Endothelial cell of umbilical vein (primary cell): ENCODE measurements around the gene FYN. TPM values are rescaled to one million over a fixed set of nuclear protein-coding genes. Genes with fewer than 3 reads are reported as not detected.

Experiments used
- BruUV-seq: library from RNA; stranded (reverse); fragments of 400-500 nt; replicated peaks from 2 replicates; lab custom pipeline; 2021; lab: Mats Ljungman, UMichigan
- CTCF ChIA-PET: fragments of 300-600, 350-600 bp; sonication (Branson Sonifier 250); formaldehyde crosslinking; loops from one replicate; lab custom pipeline; 2021; ENCODE audit warnings: antibody characterized with exemption, inconsistent platforms; lab: Charles Lee
- POLR2A ChIA-PET: fragments of 300-600, 350-600 bp; sonication (Branson Sonifier 250); formaldehyde crosslinking; loops from one replicate; lab custom pipeline; 2021; ENCODE audit warnings: antibody characterized with exemption, inconsistent platforms; lab: Charles Lee
- DNase-seq: peaks from one replicate; pipeline ENCODE4 v3.0.0-alpha.2; 2011; ENCODE audit warnings: low read depth, low spot score
- FAIRE-seq: peaks from 2 replicates; lab custom pipeline; 2011; peaks lifted over from hg19 to GRCh38; lab: Jason Lieb, UNC
- H2AFZ ChIP-seq: 2 replicates; pipeline ENCODE4 v1.6.0; 2012; ENCODE audit warnings: low read depth, low read length, control low read depth, inconsistent platforms
- H3K27ac ChIP-seq: 2 replicates; pipeline ENCODE4 v1.5.1; 2011; ENCODE audit warnings: low read depth, mild to moderate bottlenecking, control low read depth, low read length, moderate library complexity; ENCODE audit not compliant: insufficient read depth
- H3K27me3 ChIP-seq, 2 experiments: 2 replicates each; pipeline versions ENCODE4 v1.6.0 to v1.6.1; 2011; ENCODE audit warnings: low read length in 2 of 2, mixed read lengths in 1 of 2; ENCODE audit not compliant: control insufficient read depth in 2 of 2, insufficient read depth in 2 of 2
- H3K36me3 ChIP-seq, 2 experiments: 2 replicates in 1 of 2; 3 replicates in 1 of 2; pipeline ENCODE4 v1.5.1; 2011; ENCODE audit warnings: low read length in 2 of 2, mild to moderate bottlenecking in 1 of 2, moderate library complexity in 1 of 2; ENCODE audit not compliant: control insufficient read depth in 2 of 2, insufficient read depth in 2 of 2; ENCODE audit errors: extremely low read depth in 1 of 2
- H3K4me1 ChIP-seq: 3 replicates; pipeline ENCODE4 v1.5.1; 2011; ENCODE audit warnings: mild to moderate bottlenecking, low read length; ENCODE audit not compliant: control insufficient read depth, insufficient read depth; ENCODE audit errors: extremely low read depth
- H3K4me2 ChIP-seq: 2 replicates; pipeline ENCODE4 v1.6.1; 2011; ENCODE audit warnings: low read length, control low read depth, mixed read lengths; ENCODE audit not compliant: insufficient read depth
- H3K4me3 ChIP-seq, 3 experiments: fragments of 200-600 bp in 1 of 3; sonication (generic), shearing (Covaris generic) in 1 of 3; replicated peaks in 1 of 3; 2 replicates each; pipeline ENCODE4 v1.5.1; 2011 to 2016; ENCODE audit warnings: control low read depth in 3 of 3, low read length in 3 of 3, mild to moderate bottlenecking in 2 of 3, inconsistent platforms in 1 of 3, low read depth in 1 of 3, moderate library complexity in 1 of 3; ENCODE audit not compliant: insufficient read depth in 1 of 3
- H3K79me2 ChIP-seq: 2 replicates; pipeline ENCODE4 v1.6.0; 2012; ENCODE audit warnings: low read length, inconsistent platforms; ENCODE audit not compliant: control insufficient read depth, insufficient read depth
- H3K9ac ChIP-seq: replicated peaks from 2 replicates; pipeline ENCODE3; 2011; ENCODE audit warnings: low read length, control low read depth; ENCODE audit not compliant: insufficient read depth; ENCODE audit errors: extremely low read depth
- H3K9me1 ChIP-seq: replicated peaks from 3 replicates; pipeline ENCODE4 v1.6.0; 2011; ENCODE audit warnings: mild to moderate bottlenecking, low read length; ENCODE audit not compliant: control insufficient read depth, insufficient read depth; ENCODE audit errors: extremely low read depth
- H3K9me3 ChIP-seq: replicated peaks from 2 replicates; pipeline ENCODE4 v1.5.1; 2012; ENCODE audit warnings: low read length, inconsistent platforms; ENCODE audit not compliant: control insufficient read depth, insufficient read depth
- H4K20me1 ChIP-seq: replicated peaks from 2 replicates; pipeline ENCODE3; 2011; ENCODE audit warnings: mild to moderate bottlenecking, low read length; ENCODE audit not compliant: control insufficient read depth, insufficient read depth; ENCODE audit errors: extremely low read depth
- EZH2 ChIP-seq: IDR thresholded peaks from 2 replicates; pipeline ENCODE4 v1.6.1; 2012; ENCODE audit warnings: borderline replicate concordance, low read depth, mild to moderate bottlenecking, moderate library complexity, low read length, inconsistent platforms; ENCODE audit not compliant: severe bottlenecking
- FOS ChIP-seq: IDR thresholded peaks from 2 replicates; pipeline ENCODE4 v1.6.1; 2011; ENCODE audit warnings: mild to moderate bottlenecking, low read length, moderate library complexity, borderline replicate concordance; ENCODE audit not compliant: insufficient read depth
- GATA2 ChIP-seq: IDR thresholded peaks from 2 replicates; pipeline ENCODE4 v1.7.0; 2011; ENCODE audit warnings: low read depth, mild to moderate bottlenecking, moderate library complexity, mixed read lengths, low read length; ENCODE audit not compliant: insufficient read length, insufficient read depth
- JUN ChIP-seq: IDR thresholded peaks from 2 replicates; pipeline ENCODE4 v1.6.1; 2011; ENCODE audit warnings: borderline replicate concordance, low read depth; ENCODE audit not compliant: insufficient read length, insufficient read depth
- MYC ChIP-seq: IDR thresholded peaks from one replicate; pipeline ENCODE4 v1.6.1; 2011; ENCODE audit warnings: mild to moderate bottlenecking, low read depth, low read length
- POLR2A ChIP-seq: IDR thresholded peaks from 2 replicates; pipeline ENCODE4 v1.6.1; 2012; ENCODE audit warnings: low read depth, mild to moderate bottlenecking, control low read depth, low read length
- POLR2AphosphoS5 ChIP-seq: IDR thresholded peaks from 2 replicates; pipeline ENCODE4 v1.6.1; 2012; ENCODE audit warnings: low read depth, mild to moderate bottlenecking, control low read depth, low read length, moderate library complexity; ENCODE audit not compliant: insufficient read depth
- dilution Hi-C: fragments of 300-500 bp; cut with MboI; formaldehyde crosslinking; loops from one replicate; pipeline ENCODE4 v1.15.0; 2019; ENCODE audit warnings: low sequenced_read_pairs; ENCODE audit not compliant: extremely low pct_ligation_motif_present
- intact Hi-C: fragments of 100-400 bp; cut with micrococcal nuclease; formaldehyde crosslinking; loops from one replicate; pipeline ENCODE4 v1.10.0; 2022
- polyA plus RNA-seq, 4 experiments: library from polyadenylated mRNA; depleted of rRNA in 3 of 4; stranded (reverse) in 3 of 4; unstranded in 1 of 4; fragments of >200 nt; gene quantifications; 2 replicates each; pipeline versions ENCODE4 v1.2.1 to v1.2.3, GENCODE V29; 2011 to 2012; ENCODE audit warnings: missing spikeins in 1 of 4
- total RNA-seq: library from RNA; stranded (reverse); gene quantifications from 2 replicates; pipeline ENCODE4 v1.2.3, GENCODE V29; 2021
- TF ChIP-seq, protein P1 (sequence below), 2 donors: IDR thresholded peaks; 1 replicate in 1 of 2; 2 replicates in 1 of 2; pipeline ENCODE4 v1.5.1; 2011; ENCODE audit warnings: low read length in 2 of 2, mild to moderate bottlenecking in 2 of 2, moderate library complexity in 2 of 2, control low read depth in 1 of 2, inconsistent platforms in 1 of 2, low read depth in 1 of 2; ENCODE audit not compliant: insufficient read depth in 1 of 2; ENCODE audit errors: extremely low read depth in 1 of 2
- TF ChIP-seq, protein P2 (sequence below): IDR thresholded peaks from 2 replicates; pipeline ENCODE4 v1.6.1; 2011; ENCODE audit not compliant: insufficient read depth, insufficient read length

FYN gene
- total and polyA plus RNA-seq, 2 donors (not counting 3 experiments of a cell fraction or from before 2014, with no cell fraction given), result 69.0 to 143 TPM

DNA sequence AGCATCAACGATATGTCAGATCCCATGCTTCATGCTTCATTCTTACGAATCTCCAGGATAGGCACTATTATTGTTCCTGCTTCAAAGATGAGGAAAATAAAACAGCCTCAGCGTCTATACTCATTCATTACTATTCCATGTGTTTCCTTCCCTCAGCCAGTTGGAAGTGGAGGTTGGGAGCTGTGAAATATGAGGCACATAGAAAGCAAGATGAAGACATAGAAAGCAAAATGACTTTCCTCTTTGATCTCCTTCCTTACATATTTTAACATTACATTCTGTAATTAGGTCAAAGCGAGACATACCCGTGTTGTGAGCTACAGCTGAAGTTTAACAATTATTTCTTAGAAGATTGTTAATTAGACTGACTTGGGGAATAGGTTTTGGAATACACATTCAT is 125.4 kb downstream of the FYN start:
- dilution Hi-C loops, result no loop called here
- Histone ChIP-seq H3K9ac (peak overlapping the region; percentile 6), H3K27ac (peak overlapping the region; percentile 65), H3K9me3 (no peaks in the 10 kb centered on the region), H3K9me1 (no peaks in the 10 kb centered on the region), H3K4me3 (peak overlapping the region in 1 of 3 experiments; percentile 7), H3K4me1 (peaks cover 53% of the 10 kb centered on the region), H4K20me1 (no peaks in the 10 kb centered on the region), H3K36me3 (no peaks in the 10 kb centered on the region), H3K4me2 (peak overlapping the region; percentile 72), H2AFZ (no peak overlapping the region), H3K79me2 (peaks cover 3% of the 10 kb centered on the region), H3K27me3 (no peaks in the 10 kb centered on the region)
- intact Hi-C loops, result no loop called here
- ChIA-PET POLR2A (interaction anchor here (1.0 to 1.6 kb wide), 2 partner anchors 13 to 82 kb away, joined by 4 to 6 read pairs; no protein-coding TSS in a partner anchor), CTCF (interaction anchor here (1.0 to 2.4 kb wide), 11 partner anchors 9 to 296 kb away, joined by 3 to 9 read pairs (median 5); partner anchors contain the start of gene FYN)
- DNase-seq, result no peak
- TF ChIP-seq POLR2AphosphoS5 (no peak), FOS (no peak), POLR2A (no peak), GATA2 (no peak), MYC (no peak), JUN (no peak), EZH2 (no peak)
- TF ChIP-seq, protein P1, sequence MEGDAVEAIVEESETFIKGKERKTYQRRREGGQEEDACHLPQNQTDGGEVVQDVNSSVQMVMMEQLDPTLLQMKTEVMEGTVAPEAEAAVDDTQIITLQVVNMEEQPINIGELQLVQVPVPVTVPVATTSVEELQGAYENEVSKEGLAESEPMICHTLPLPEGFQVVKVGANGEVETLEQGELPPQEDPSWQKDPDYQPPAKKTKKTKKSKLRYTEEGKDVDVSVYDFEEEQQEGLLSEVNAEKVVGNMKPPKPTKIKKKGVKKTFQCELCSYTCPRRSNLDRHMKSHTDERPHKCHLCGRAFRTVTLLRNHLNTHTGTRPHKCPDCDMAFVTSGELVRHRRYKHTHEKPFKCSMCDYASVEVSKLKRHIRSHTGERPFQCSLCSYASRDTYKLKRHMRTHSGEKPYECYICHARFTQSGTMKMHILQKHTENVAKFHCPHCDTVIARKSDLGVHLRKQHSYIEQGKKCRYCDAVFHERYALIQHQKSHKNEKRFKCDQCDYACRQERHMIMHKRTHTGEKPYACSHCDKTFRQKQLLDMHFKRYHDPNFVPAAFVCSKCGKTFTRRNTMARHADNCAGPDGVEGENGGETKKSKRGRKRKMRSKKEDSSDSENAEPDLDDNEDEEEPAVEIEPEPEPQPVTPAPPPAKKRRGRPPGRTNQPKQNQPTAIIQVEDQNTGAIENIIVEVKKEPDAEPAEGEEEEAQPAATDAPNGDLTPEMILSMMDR (IDR thresholded peaks at IDR 0.05; ENCODE audit: extremely low read depth in 1 of 2, insufficient read depth in 1 of 2, low read depth in 1 of 2, low read length in 2 of 2), result no peak
- TF ChIP-seq, protein P2, sequence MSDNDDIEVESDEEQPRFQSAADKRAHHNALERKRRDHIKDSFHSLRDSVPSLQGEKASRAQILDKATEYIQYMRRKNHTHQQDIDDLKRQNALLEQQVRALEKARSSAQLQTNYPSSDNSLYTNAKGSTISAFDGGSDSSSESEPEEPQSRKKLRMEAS, result no peak
- FAIRE-seq, result no peak
- no TSS peak for BruUV-seq
